VCaP (cell line): ENCODE results near the gene TYMP.

Experiments
- H3K27ac ChIP-seq: fragments of 450-650 bp; 2 replicates; pipeline ENCODE4 v1.5.1; 2017
- TF ChIP-seq, protein P1 (sequence below): fragments of 450-650 bp; conservative IDR thresholded peaks from 2 replicates; pipeline ENCODE4 v1.5.1; 2017; ENCODE audit warnings: mild to moderate bottlenecking, moderate library complexity

Gene TYMP

DNA sequence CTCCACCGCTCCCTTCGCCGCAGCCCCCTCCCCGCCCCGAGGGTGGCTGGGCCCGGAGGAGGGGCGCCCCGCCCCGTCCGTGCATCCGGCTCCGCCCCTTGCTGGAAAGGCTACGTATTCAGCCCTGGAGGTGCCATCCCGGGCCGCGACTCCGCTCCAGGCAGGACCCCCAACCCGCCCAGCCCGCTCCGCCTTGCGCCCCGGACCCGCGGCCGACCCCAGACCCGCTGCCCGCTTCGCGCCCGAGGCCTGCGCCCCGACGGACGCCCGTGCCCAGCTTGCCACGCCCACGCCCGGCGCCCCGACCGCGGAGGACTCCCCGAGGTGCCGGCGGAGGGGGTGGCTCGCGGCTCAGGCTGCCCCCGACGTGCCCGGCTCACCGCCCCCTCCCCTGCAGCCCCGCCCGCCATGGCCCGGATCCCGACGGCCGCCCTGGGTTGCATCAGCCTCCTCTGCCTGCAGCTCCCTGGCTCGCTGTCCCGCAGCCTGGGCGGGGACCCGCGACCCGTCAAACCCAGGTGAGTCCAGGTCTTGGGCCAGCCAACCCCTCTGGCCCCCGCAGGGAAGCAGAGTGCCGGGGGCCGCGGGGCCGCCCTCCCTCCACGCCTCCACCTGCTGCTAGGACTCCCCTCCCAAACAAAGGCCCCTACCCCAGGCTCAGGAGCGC is 48.2 kb downstream of the TYMP start, which contains the start of gene ADM2:
Gene ADM2, plus strand, starts transcription at position 104 of the 667 bp plus-strand sequence. Its CDS starts 305 bp downstream, at position 409.
- H3K27ac ChIP-seq = peak within 1 kb of the TSS; percentile 44; the same call in 1 of the 2 replicates
- TF ChIP-seq, protein P1, sequence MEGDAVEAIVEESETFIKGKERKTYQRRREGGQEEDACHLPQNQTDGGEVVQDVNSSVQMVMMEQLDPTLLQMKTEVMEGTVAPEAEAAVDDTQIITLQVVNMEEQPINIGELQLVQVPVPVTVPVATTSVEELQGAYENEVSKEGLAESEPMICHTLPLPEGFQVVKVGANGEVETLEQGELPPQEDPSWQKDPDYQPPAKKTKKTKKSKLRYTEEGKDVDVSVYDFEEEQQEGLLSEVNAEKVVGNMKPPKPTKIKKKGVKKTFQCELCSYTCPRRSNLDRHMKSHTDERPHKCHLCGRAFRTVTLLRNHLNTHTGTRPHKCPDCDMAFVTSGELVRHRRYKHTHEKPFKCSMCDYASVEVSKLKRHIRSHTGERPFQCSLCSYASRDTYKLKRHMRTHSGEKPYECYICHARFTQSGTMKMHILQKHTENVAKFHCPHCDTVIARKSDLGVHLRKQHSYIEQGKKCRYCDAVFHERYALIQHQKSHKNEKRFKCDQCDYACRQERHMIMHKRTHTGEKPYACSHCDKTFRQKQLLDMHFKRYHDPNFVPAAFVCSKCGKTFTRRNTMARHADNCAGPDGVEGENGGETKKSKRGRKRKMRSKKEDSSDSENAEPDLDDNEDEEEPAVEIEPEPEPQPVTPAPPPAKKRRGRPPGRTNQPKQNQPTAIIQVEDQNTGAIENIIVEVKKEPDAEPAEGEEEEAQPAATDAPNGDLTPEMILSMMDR = no peak

DNA sequence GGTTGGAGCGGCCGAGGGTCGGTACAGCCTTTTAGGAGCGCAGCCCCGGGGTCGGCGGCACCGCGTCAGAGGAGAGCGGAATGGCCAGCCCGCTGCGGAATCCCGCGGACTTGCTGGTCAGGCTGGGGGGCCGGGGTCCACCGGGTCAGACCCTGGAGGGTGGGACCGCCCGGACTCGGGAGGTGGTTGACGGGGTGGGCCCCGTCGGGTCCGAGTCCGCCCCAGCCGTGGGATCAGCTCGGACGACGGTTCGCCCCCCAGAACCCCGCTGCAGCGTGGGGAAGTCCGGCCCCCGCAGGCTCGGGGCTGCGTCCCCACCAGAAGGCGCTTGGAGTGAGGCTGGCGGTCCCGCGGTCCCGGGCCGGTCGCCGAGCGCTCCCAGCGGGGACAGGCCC is 48.8 kb downstream of the TYMP start:
- H3K27ac ChIP-seq = peak overlapping the region; percentile 44; the same call in 1 of the 2 replicates
- TF ChIP-seq, protein P1 = no peak

DNA sequence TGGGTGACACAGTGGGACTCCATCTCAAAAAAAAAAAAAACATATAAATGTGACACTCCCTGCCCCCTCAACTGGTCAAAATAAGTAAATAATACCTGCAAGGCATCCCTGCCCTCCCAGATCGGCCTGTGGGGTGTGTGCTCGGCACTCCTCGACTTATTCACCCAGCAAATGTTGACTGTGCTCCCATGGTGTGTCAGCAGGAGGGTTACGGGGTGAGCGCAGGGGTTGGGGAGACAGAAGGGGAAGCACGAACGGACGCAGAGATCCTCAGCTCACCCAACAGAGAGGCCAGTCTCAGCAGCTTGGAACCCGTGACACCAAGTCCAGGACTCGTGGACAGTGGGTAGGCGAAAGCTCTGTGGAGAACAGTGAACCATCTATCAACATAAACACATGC is 50.1 kb downstream of the TYMP start:
- no peak overlapping the region for H3K27ac ChIP-seq
- TF ChIP-seq, protein P1 = no peak

DNA sequence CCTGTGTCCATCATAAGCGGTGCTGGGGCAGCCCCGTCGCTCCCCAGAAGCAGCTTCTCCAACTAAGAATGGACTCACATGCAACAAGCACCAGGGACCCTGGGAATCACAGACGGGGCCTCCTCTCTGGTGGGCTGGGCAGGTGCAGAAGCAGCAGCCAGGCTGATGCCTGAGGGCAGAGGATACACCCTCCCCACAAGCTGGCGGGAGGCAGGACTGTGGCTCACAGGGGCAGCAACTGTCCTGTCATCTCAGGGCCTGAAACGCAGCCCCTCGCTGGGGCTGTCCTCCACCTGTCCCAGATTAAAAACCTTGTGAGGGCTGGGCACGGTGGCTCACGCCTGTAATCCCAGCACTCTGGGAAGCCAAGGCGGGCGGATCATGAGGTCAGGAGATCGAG is 51.9 kb downstream of the TYMP start:
- TF ChIP-seq, protein P1 = no peak
- H3K27ac ChIP-seq = no peak overlapping the region

DNA sequence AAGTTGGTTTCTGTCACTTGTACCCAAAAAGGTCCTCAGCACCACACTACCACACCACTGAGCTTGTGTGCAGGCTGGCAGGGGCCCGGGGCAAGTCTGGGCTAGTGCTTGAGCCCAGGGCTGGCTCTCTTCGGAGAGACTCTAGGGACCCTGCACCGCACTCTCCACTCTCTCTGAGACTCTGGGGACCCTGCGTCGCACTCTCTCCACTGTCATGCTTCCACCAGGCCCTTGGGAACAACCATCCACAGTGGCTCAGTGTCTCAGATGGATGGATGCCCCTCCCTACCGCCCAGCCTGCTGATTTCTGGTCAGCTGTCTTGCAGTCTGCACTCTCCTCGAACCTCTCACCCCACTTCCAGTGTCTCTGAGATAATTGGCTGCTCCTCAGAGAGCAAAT is 52.9 kb downstream of the TYMP start:
- TF ChIP-seq, protein P1 = no peak
- no peak overlapping the region for H3K27ac ChIP-seq
